Effector memory CD8-positive, alpha-beta T cell (primary cell): ENCODE measurements around the gene PAX9.

Source experiments
- ATAC-seq: fragments of 150-1000 bp; cut with Tn5 transposase; replicated peaks from 2 replicates; pipeline ENCODE4 v1.10.0; 2021; ENCODE audit warnings: mild to moderate bottlenecking, moderate library complexity
- DNase-seq, 3 experiments: peaks; one replicate each; pipeline ENCODE4 v3.0.0; 2021
- H3K27ac Mint-ChIP-seq, 2 donors: one replicate each; pipeline ENCODE4 v1.8.0; 2022; ENCODE audit warnings: mild to moderate bottlenecking in 2 of 2, mixed read lengths in 2 of 2, moderate library complexity in 2 of 2
- H3K27me3 Mint-ChIP-seq, 2 donors: one replicate each; pipeline ENCODE4 v1.8.0; 2022; ENCODE audit warnings: mixed read lengths in 2 of 2
- H3K36me3 Mint-ChIP-seq: one replicate; pipeline ENCODE4 v1.8.0; 2022; ENCODE audit warnings: mild to moderate bottlenecking, moderate library complexity, mixed read lengths; ENCODE audit not compliant: insufficient read depth
- H3K4me1 Mint-ChIP-seq, 2 donors: one replicate each; pipeline ENCODE4 v1.8.0; 2022; ENCODE audit warnings: low read depth in 2 of 2, mixed read lengths in 2 of 2
- H3K4me3 Mint-ChIP-seq, 2 donors: one replicate each; pipeline ENCODE4 v1.8.0; 2022; ENCODE audit warnings: mild to moderate bottlenecking in 2 of 2, mixed read lengths in 2 of 2, moderate library complexity in 2 of 2
- H3K9me3 Mint-ChIP-seq, 2 donors: one replicate each; pipeline ENCODE4 v1.8.0; 2022; ENCODE audit warnings: mixed read lengths in 2 of 2

Gene PAX9

GRCh38 chr14:36713960-36714703 is 52.5 kb downstream of the PAX9 start:
- Mint-ChIP-seq H3K4me1 (no peaks in the 10 kb centered on the region), H3K4me3 (no peak overlapping the region), H3K27ac (no peak overlapping the region), H3K9me3 (no peaks in the 10 kb centered on the region), H3K36me3 (no peaks in the 10 kb centered on the region), H3K27me3 (no peaks in the 10 kb centered on the region)
- ATAC-seq = no peak
- no peak for DNase-seq

- Mint-ChIP-seq H3K4me3 (no peak overlapping the region), H3K27ac (no peak overlapping the region), H3K9me3 (no peaks in the 10 kb centered on the region), H3K4me1 (no peaks in the 10 kb centered on the region), H3K36me3 (no peaks in the 10 kb centered on the region), H3K27me3 (no peaks in the 10 kb centered on the region)
- DNase-seq (no peak), ATAC-seq (no peak)
Observed at GRCh38 chr14:36716614-36717184, 55.0 kb downstream of the PAX9 start.

- DNase-seq (no peak), ATAC-seq (no peak)
- Mint-ChIP-seq H3K27me3 (no peaks in the 10 kb centered on the region), H3K9me3 (no peaks in the 10 kb centered on the region), H3K27ac (no peak overlapping the region), H3K4me3 (no peak overlapping the region), H3K36me3 (no peaks in the 10 kb centered on the region), H3K4me1 (no peaks in the 10 kb centered on the region)
Observed at GRCh38 chr14:36717363-36717762, 55.7 kb downstream of the PAX9 start.

GRCh38 chr14:36718216-36718615 is 56.6 kb downstream of the PAX9 start:
- Mint-ChIP-seq H3K27ac (no peak overlapping the region), H3K4me3 (no peak overlapping the region), H3K4me1 (no peaks in the 10 kb centered on the region)

GRCh38 chr14:36719823-36720222 is 58.2 kb downstream of the PAX9 start:
- H3K36me3 Mint-ChIP-seq = no peaks in the 10 kb centered on the region
- no peaks in the 10 kb centered on the region for H3K4me1 Mint-ChIP-seq
- DNase-seq (no peak), ATAC-seq (no peak)
- H3K27me3 Mint-ChIP-seq = no peaks in the 10 kb centered on the region
- H3K4me3 Mint-ChIP-seq = no peak overlapping the region
- H3K9me3 Mint-ChIP-seq = no peaks in the 10 kb centered on the region
- H3K27ac Mint-ChIP-seq = no peak overlapping the region

More at GRCh38 chr14:36718216-36718615, 56.6 kb downstream of the PAX9 start:
- H3K36me3 Mint-ChIP-seq = no peaks in the 10 kb centered on the region
- DNase-seq (no peak), ATAC-seq (no peak)
- no peaks in the 10 kb centered on the region for H3K9me3 Mint-ChIP-seq
- H3K27me3 Mint-ChIP-seq = no peaks in the 10 kb centered on the region

- Mint-ChIP-seq H3K27me3 (no peaks in the 10 kb centered on the region), H3K4me1 (no peaks in the 10 kb centered on the region), H3K4me3 (no peak overlapping the region), H3K9me3 (no peaks in the 10 kb centered on the region), H3K27ac (no peak overlapping the region), H3K36me3 (no peaks in the 10 kb centered on the region)
- DNase-seq (no peak), ATAC-seq (no peak)
Observed at GRCh38 chr14:36720657-36721056, 59.0 kb downstream of the PAX9 start.

- Mint-ChIP-seq H3K9me3 (no peaks in the 10 kb centered on the region), H3K36me3 (no peaks in the 10 kb centered on the region), H3K27ac (no peak overlapping the region), H3K27me3 (no peaks in the 10 kb centered on the region), H3K4me3 (no peak overlapping the region), H3K4me1 (no peaks in the 10 kb centered on the region)
- DNase-seq (no peak), ATAC-seq (no peak)
Observed at GRCh38 chr14:36721877-36722276, 60.2 kb downstream of the PAX9 start.

GRCh38 chr14:36723530-36723929 is 61.9 kb downstream of the PAX9 start:
- H3K4me1 Mint-ChIP-seq = no peaks in the 10 kb centered on the region
- ATAC-seq (no peak), DNase-seq (no peak)
- no peaks in the 10 kb centered on the region for H3K36me3 Mint-ChIP-seq
- no peak overlapping the region for H3K4me3 Mint-ChIP-seq
- no peaks in the 10 kb centered on the region for H3K9me3 Mint-ChIP-seq
- no peaks in the 10 kb centered on the region for H3K27me3 Mint-ChIP-seq
- no peak overlapping the region for H3K27ac Mint-ChIP-seq

- Mint-ChIP-seq H3K27me3 (no peaks in the 10 kb centered on the region), H3K9me3 (no peaks in the 10 kb centered on the region), H3K36me3 (no peaks in the 10 kb centered on the region), H3K27ac (no peak overlapping the region), H3K4me1 (no peaks in the 10 kb centered on the region), H3K4me3 (no peak overlapping the region)
- ATAC-seq (no peak), DNase-seq (no peak)
Observed at GRCh38 chr14:36724162-36724561, 62.5 kb downstream of the PAX9 start.

GRCh38 chr14:36726128-36726527 is 64.5 kb downstream of the PAX9 start:
- DNase-seq = no peak
- Mint-ChIP-seq H3K27me3 (no peaks in the 10 kb centered on the region), H3K36me3 (no peaks in the 10 kb centered on the region), H3K27ac (no peak overlapping the region), H3K4me3 (no peak overlapping the region), H3K9me3 (peaks cover 0 to 1% of the 10 kb centered on the region in 2 donors), H3K4me1 (no peaks in the 10 kb centered on the region)
- no peak for ATAC-seq
